ENCODE measurements around the gene GTF2A1L. TPM values are rescaled to one million over a fixed set of nuclear protein-coding genes. Genes with fewer than 3 reads are reported as not detected.
A peak's percentile ranks its signal among the peaks of the same experiment; 100 is the strongest.

GTF2A1L gene
- 1 to 10 TPM in 2 of 4 donors, not detected in 2; 1.1 to 2.4 TPM for total RNA-seq

GRCh38 chr2:48617618-48618017, at the start of gene GTF2A1L:
Gene GTF2A1L, plus strand, starts transcription at chr2:48617856. Its CDS starts 19 bp downstream, at chr2:48617875.
- TF ChIP-seq, protein P1, sequence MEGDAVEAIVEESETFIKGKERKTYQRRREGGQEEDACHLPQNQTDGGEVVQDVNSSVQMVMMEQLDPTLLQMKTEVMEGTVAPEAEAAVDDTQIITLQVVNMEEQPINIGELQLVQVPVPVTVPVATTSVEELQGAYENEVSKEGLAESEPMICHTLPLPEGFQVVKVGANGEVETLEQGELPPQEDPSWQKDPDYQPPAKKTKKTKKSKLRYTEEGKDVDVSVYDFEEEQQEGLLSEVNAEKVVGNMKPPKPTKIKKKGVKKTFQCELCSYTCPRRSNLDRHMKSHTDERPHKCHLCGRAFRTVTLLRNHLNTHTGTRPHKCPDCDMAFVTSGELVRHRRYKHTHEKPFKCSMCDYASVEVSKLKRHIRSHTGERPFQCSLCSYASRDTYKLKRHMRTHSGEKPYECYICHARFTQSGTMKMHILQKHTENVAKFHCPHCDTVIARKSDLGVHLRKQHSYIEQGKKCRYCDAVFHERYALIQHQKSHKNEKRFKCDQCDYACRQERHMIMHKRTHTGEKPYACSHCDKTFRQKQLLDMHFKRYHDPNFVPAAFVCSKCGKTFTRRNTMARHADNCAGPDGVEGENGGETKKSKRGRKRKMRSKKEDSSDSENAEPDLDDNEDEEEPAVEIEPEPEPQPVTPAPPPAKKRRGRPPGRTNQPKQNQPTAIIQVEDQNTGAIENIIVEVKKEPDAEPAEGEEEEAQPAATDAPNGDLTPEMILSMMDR (IDR thresholded peaks at IDR 0.05), result no peak
- ATAC-seq (ENCODE audit: low FRiP score), result no peak
- no peak for DNase-seq (ENCODE audit: low spot score)

DNA sequence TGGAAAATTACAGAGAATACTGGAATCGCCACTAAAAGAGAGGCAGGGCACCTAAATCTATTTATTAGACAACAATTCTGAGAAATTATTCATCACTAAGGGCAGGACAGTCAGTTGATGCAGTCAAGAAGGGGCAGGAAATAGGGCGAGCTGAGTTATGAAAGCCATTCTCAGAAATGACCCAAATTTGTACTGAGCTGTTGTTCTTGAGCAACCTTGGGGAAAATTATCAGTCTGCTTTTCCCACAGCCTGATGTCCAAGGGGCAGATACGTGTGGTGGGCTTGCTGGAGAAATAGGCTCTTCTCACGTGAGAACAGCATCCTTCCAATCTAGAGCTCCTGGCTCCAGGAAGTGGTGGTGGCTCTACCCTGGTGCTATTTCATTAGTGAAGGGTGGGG, 49.1 kb upstream of the GTF2A1L start:
- DNase-seq (ENCODE audit: low spot score) (no peak), ATAC-seq (ENCODE audit: low FRiP score) (peak; percentile 64)
- TF ChIP-seq, protein P1 (IDR thresholded peaks at IDR 0.05), result no peak

DNA sequence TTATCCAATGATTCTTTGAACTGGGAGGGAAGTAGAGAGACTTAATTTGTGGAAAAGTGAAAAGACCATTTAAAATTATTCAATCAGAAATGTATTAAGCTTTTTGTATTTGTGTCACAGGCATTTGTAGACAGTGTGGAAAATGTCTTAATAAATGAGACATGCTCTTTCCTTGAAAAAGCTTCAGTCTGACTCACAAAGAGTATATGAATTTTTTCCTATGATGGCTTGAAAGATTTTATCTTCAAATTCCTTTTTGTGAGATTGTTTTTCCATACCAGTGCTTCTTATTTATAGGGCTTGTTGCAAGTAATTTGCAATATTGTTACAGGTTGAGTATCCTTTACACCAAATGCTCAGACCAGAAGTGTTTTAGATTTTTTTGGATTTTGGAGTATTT, 48.2 kb upstream of the GTF2A1L start:
- TF ChIP-seq, protein P1 (IDR thresholded peaks at IDR 0.05), result no peak
- ATAC-seq (ENCODE audit: low FRiP score) (no peak), DNase-seq (ENCODE audit: low spot score) (no peak)

DNA sequence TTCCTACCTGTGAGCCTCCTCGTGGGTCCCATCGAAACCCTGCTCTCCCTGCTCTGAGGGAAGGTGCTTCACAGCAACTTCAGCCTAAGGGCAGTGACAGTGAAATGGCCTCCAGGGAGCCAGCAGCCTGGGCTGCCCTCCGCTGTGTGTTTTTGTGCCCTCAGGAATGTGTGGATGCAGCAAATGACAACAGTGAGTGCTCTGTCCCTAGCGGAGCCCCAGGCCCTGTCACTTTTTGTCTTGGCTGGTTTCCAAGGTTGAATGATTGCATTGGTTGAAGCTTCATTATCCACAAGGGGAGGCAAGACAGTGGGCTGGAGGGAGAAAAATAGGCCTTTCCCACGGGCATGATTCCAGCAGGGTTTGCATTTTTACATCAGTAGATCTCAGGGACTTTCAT, 44.8 kb upstream of the GTF2A1L start:
- DNase-seq (ENCODE audit: low spot score) (no peak), ATAC-seq (ENCODE audit: low FRiP score) (no peak)
- TF ChIP-seq, protein P1 (IDR thresholded peaks at IDR 0.05), result no peak

DNA sequence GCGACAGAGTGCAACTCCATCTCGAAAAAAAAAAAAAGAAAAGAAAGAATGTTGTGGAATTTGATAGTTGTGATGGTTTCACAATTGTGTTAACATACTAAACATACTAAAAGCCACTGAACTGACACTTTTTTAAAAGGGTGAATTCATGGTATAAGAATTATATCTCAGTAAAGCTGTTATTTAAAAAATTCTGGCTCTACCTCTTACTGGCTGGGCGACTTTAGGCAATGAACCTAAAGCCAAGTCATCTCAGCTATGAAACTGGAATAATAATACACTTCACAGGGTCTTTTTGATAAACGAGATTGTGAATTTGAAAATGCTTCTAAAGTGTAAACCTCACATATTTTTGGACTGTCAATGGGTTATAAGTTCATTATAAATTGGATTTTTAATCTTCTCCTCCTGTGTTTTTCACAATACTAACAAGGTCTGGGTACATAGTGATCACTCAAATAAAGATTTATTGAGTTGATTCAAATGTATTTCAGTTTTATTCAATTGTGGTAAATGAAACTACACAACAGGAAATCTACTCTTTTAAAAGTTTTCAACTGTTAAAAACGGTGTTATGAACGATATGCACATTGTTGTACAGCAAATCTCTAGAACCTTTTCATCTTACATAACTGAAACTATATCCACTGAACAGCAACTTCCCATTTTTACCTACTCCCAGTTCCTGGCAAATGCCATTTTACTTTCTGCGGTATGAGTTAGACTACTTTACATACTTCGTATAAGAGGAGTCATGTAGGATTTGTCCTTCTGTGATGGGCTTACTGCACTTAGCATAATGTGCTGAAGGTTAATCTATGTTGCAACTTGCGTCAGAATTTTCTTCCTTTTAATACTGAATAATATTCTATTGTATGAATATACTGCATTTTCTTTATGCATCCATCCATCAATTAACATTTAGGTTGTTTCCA, 43.0 kb upstream of the GTF2A1L start:
- ATAC-seq (ENCODE audit: low FRiP score) (no peak), DNase-seq (ENCODE audit: low spot score) (no peak)
- TF ChIP-seq, protein P1 (IDR thresholded peaks at IDR 0.05), result no peak

DNA sequence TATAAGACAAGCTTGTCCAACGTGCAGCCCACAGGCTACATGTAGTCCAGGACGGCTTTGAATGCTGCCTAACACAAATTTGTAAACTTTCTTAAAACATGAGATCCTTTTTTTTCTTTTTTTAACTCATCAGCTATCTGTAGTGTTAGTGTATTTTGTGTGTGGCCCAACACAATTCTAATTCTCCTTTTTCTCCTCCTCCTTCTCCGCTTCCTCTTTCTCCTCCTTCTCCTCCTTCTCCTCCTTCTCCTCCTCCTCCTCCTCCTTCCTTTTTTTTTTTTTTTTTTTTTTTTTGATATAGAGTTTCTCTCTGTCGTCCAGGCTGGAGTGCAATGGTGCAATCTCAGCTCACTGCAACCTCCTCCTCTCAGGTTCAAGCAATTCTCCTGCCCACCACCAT, 39.3 kb upstream of the GTF2A1L start:
- TF ChIP-seq, protein P1 (IDR thresholded peaks at IDR 0.05), result no peak
- no peak for DNase-seq (ENCODE audit: low spot score)
- no peak for ATAC-seq (ENCODE audit: low FRiP score)

DNA sequence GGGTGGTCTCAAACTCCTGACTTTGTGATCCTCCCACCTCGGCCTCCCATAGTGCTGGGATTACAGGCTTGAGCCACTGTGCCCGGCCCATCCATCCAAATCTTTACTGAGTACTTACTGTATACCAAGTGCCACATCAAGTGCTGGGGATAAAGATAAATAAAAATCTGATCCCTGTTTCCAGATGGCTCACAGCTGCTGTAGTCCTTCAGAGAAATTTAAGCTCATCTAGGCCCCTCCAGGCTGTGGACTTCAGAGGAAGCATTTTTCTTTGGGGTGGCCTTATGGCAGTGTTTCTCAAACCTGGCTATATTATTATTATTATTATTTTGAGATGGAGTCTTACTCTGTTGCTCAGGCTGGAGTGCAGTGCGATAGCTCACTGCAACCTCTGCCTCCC, 33.7 kb upstream of the GTF2A1L start:
- TF ChIP-seq, protein P1 (IDR thresholded peaks at IDR 0.05), result no peak
- DNase-seq (ENCODE audit: low spot score), result no peak
- ATAC-seq (ENCODE audit: low FRiP score), result no peak
